GM23338 (cell line): ENCODE results near the gene TCF12. TPM values are rescaled to one million over a fixed set of nuclear protein-coding genes. Genes with fewer than 3 reads are reported as not detected.

Source experiments
- ATAC-seq: fragments of 200-7000 bp; cut with Tn5 transposase; 3 replicates; pipeline ENCODE4 v1.9.1; 2020
- DNase-seq: peaks from one replicate; pipeline ENCODE4 v3.0.0-alpha.2; 2015; ENCODE audit warnings: low spot score
- H2AFZ ChIP-seq: fragments of 200-600 bp; sonication (generic); 2 replicates; pipeline ENCODE4 v1.8.0; 2016; ENCODE audit warnings: antibody characterized with exemption, mild to moderate bottlenecking, moderate library complexity
- H3F3A ChIP-seq: fragments of 200-600 bp; sonication (generic); replicated peaks from 2 replicates; pipeline ENCODE4 v1.8.0; 2017; ENCODE audit warnings: antibody characterized with exemption, mixed run types, low read depth
- H3K27ac ChIP-seq: fragments of 200-600 bp; sonication (generic); 2 replicates; pipeline ENCODE4 v1.6.1; 2016; ENCODE audit warnings: low read depth
- H3K27me3 ChIP-seq: fragments of 200-600 bp; sonication (generic); 2 replicates; pipeline ENCODE4 v1.8.0; 2016; ENCODE audit warnings: mild to moderate bottlenecking, mixed run types, moderate library complexity; ENCODE audit not compliant: insufficient read depth
- H3K36me3 ChIP-seq: fragments of 200-600 bp; sonication (generic); 2 replicates; pipeline ENCODE4 v1.8.0; 2016; ENCODE audit warnings: mild to moderate bottlenecking; ENCODE audit not compliant: insufficient read depth
- H3K4me1 ChIP-seq: fragments of 200-600 bp; sonication (generic); 2 replicates; pipeline ENCODE4 v1.8.0; 2016; ENCODE audit warnings: mild to moderate bottlenecking, moderate library complexity; ENCODE audit not compliant: insufficient read depth
- H3K4me2 ChIP-seq: fragments of 200-600 bp; sonication (generic); 2 replicates; pipeline ENCODE4 v1.7.1; 2017; ENCODE audit warnings: mixed run types
- H3K4me3 ChIP-seq: fragments of 200-600 bp; sonication (generic); 2 replicates; pipeline ENCODE4 v1.6.1; 2016; ENCODE audit warnings: mixed run types
- H3K79me2 ChIP-seq: fragments of 200-600 bp; sonication (generic); replicated peaks from 2 replicates; pipeline ENCODE4 v1.8.0; 2017; ENCODE audit warnings: mild to moderate bottlenecking; ENCODE audit not compliant: insufficient read depth
- H3K9me2 ChIP-seq: fragments of 200-600 bp; sonication (generic); 2 replicates; pipeline ENCODE4 v1.8.0; 2017; ENCODE audit not compliant: insufficient read depth
- H4K20me1 ChIP-seq: fragments of 200-600 bp; sonication (generic); replicated peaks from 2 replicates; pipeline ENCODE4 v1.8.0; 2017; ENCODE audit warnings: mild to moderate bottlenecking; ENCODE audit not compliant: insufficient read depth
- H3K27ac Mint-ChIP-seq: 2 replicates; pipeline ENCODE4 v1.8.0; 2020; ENCODE audit warnings: inconsistent platforms, mild to moderate bottlenecking, moderate library complexity, mixed read lengths
- H3K27me3 Mint-ChIP-seq: 3 replicates; pipeline ENCODE4 v1.8.0; 2022; ENCODE audit warnings: low read depth, mild to moderate bottlenecking, moderate library complexity, mixed read lengths, inconsistent platforms; ENCODE audit not compliant: insufficient read depth, poor library complexity
- H3K36me3 Mint-ChIP-seq: 3 replicates; pipeline ENCODE4 v1.8.0; 2021; ENCODE audit warnings: low read depth, mild to moderate bottlenecking, inconsistent platforms, moderate library complexity, mixed read lengths
- H3K4me1 Mint-ChIP-seq: 3 replicates; pipeline ENCODE4 v1.8.0; 2020; ENCODE audit warnings: mild to moderate bottlenecking, inconsistent platforms, mixed read lengths
- H3K4me3 Mint-ChIP-seq: 3 replicates; pipeline ENCODE4 v1.8.0; 2021; ENCODE audit warnings: moderate library complexity, mild to moderate bottlenecking, inconsistent platforms, mixed read lengths
- H3K9me3 Mint-ChIP-seq: 3 replicates; pipeline ENCODE4 v1.8.0; 2020; ENCODE audit warnings: moderate library complexity, mild to moderate bottlenecking, inconsistent platforms, mixed read lengths
- CREB1 ChIP-seq: fragments of 250-450 bp; sonication (Bioruptor Pico); IDR thresholded peaks from 2 replicates; pipeline ENCODE4 v1.5.0; 2020; ENCODE audit warnings: low read depth, mild to moderate bottlenecking, moderate library complexity
- EZH2 ChIP-seq: fragments of 200-600 bp; sonication (generic); IDR thresholded peaks from one replicate; pipeline ENCODE4 v1.8.0; 2017; ENCODE audit warnings: antibody characterized with exemption, mild to moderate bottlenecking, low read depth; ENCODE audit not compliant: unreplicated experiment
- EZH2phosphoT487 ChIP-seq: fragments of 200-600 bp; sonication (generic); IDR thresholded peaks from one replicate; pipeline ENCODE4 v1.8.1; 2018; ENCODE audit warnings: antibody characterized with exemption; ENCODE audit not compliant: unreplicated experiment
- REST ChIP-seq: IDR thresholded peaks from one replicate; pipeline ENCODE4 v1.6.1; 2018; ENCODE audit warnings: antibody characterized with exemption; ENCODE audit not compliant: unreplicated experiment
- STAT1 ChIP-seq: IDR thresholded peaks from one replicate; pipeline ENCODE4 v1.6.1; 2016; ENCODE audit warnings: antibody characterized with exemption; ENCODE audit not compliant: unreplicated experiment
- ZNF331 ChIP-seq: fragments of 250-450 bp; sonication (Bioruptor Pico); IDR thresholded peaks from 2 replicates; pipeline ENCODE4 v1.5.0; 2020; ENCODE audit warnings: low read depth, mild to moderate bottlenecking, moderate library complexity
- polyA plus RNA-seq: library from polyadenylated mRNA; unstranded; fragments of >200 nt; fragmentation: Nextera tagmentation; extraction: Ambion mirVana; gene quantifications from 2 replicates; pipeline ENCODE4 v1.2.1, GENCODE V29; 2016
- total RNA-seq: library from RNA; depleted of rRNA; stranded (reverse); fragments of >200 nt; shearing (Covaris generic); gene quantifications from 2 replicates; pipeline ENCODE4 v1.2.3, GENCODE V29; 2014

Gene TCF12
- total and polyA plus RNA-seq, 2 experiments from 2014 or later, result 27.6 to 104 TPM

GRCh38 chr15:57287123-57287521 is 368.7 kb downstream of the TCF12 start:
- H3K36me3 Mint-ChIP-seq, result peaks cover 59% of the 10 kb centered on the region
- no peaks in the 10 kb centered on the region for H3K79me2 ChIP-seq
- H3K4me3 ChIP-seq, result no peak overlapping the region
- no peaks in the 10 kb centered on the region for H4K20me1 ChIP-seq
- ATAC-seq (no peak), DNase-seq (no peak)
- H3K4me3 Mint-ChIP-seq, result no peak overlapping the region
- TF ChIP-seq ZNF331 (CRISPR knock-in tag), result no peak
- no peak overlapping the region for H3K27ac Mint-ChIP-seq
- no peaks in the 10 kb centered on the region for H3K27me3 ChIP-seq
- H3K9me2 ChIP-seq, result no peaks in the 10 kb centered on the region
- H3K4me1 ChIP-seq, result 0 out of 2 replicates have a peak, but pooled peaks cover 8% of the 10 kb centered on the region
- H3K9me3 Mint-ChIP-seq, result 0 out of 3 replicates have a peak, but pooled peaks cover 2% of the 10 kb centered on the region
- H3K36me3 ChIP-seq, result peaks cover 10% of the 10 kb centered on the region; the same call in 1 of the 2 replicates
- no peaks in the 10 kb centered on the region for H3F3A ChIP-seq
- H3K27me3 Mint-ChIP-seq, result peaks cover 4% of the 10 kb centered on the region
- H3K4me1 Mint-ChIP-seq, result peaks cover 12% of the 10 kb centered on the region
- no peak overlapping the region for H2AFZ ChIP-seq
- H3K27ac ChIP-seq, result peak overlapping the region; percentile 22; the same call in 1 of the 2 replicates
- no peak overlapping the region for H3K4me2 ChIP-seq

GRCh38 chr15:57288926-57289580 is 370.6 kb downstream of the TCF12 start:
- peaks cover 9% of the 10 kb centered on the region for H3K27me3 Mint-ChIP-seq
- H3K9me3 Mint-ChIP-seq, result 0 out of 3 replicates have a peak, but pooled peaks cover 2% of the 10 kb centered on the region
- no peak overlapping the region for H3K27ac Mint-ChIP-seq
- Histone ChIP-seq H3K36me3 (no peaks in the 10 kb centered on the region; the same call in 1 of the 2 replicates), H3K9me2 (no peaks in the 10 kb centered on the region), H3K27ac (no peak overlapping the region), H2AFZ (no peak overlapping the region), H3K27me3 (no peaks in the 10 kb centered on the region), H3K4me3 (no peak overlapping the region), H3K79me2 (no peaks in the 10 kb centered on the region), H3K4me2 (no peak overlapping the region), H3K4me1 (0 out of 2 replicates have a peak, but pooled peaks cover 8% of the 10 kb centered on the region), H3F3A (no peaks in the 10 kb centered on the region), H4K20me1 (no peaks in the 10 kb centered on the region)
- H3K36me3 Mint-ChIP-seq, result peaks cover 45% of the 10 kb centered on the region
- peaks cover 12% of the 10 kb centered on the region for H3K4me1 Mint-ChIP-seq
- no peak for DNase-seq
- TF ChIP-seq EZH2phosphoT487 (no peak), REST (no peak), EZH2 (no peak), STAT1 (no peak), CREB1 (CRISPR knock-in tag) (no peak)
- no peak for ATAC-seq
- H3K4me3 Mint-ChIP-seq, result no peak overlapping the region
